WERI-Rb-1 (cell line): ENCODE results near the gene CAPN14.

Experiments
- DNase-seq: peaks from one replicate; pipeline ENCODE4 v3.0.0-alpha.2; 2020
- H3K27ac ChIP-seq: fragments of 250-450 bp; sonication (Bioruptor Pico); 2 replicates; pipeline ENCODE4 v1.5.1; 2020; ENCODE audit warnings: mild to moderate bottlenecking, moderate library complexity
- H3K27me3 ChIP-seq: fragments of 250-450 bp; sonication (Bioruptor Pico); 2 replicates; pipeline ENCODE4 v1.5.1; 2021; ENCODE audit warnings: mild to moderate bottlenecking, low read depth, moderate library complexity; ENCODE audit not compliant: insufficient read depth, severe bottlenecking
- H3K36me3 ChIP-seq: fragments of 250-450 bp; sonication (Bioruptor Pico); 2 replicates; pipeline ENCODE4 v1.5.1; 2020; ENCODE audit warnings: mild to moderate bottlenecking, moderate library complexity
- H3K4me3 ChIP-seq: 2 replicates; pipeline ENCODE4 v1.5.1; 2011; ENCODE audit warnings: low read depth, mild to moderate bottlenecking, control low read depth, low read length
- H3K9me3 ChIP-seq: fragments of 250-450 bp; sonication (Bioruptor Pico); 2 replicates; pipeline ENCODE4 v1.5.1; 2021; ENCODE audit warnings: mild to moderate bottlenecking, moderate library complexity; ENCODE audit not compliant: severe bottlenecking
- TF ChIP-seq, protein P1 (sequence below): IDR thresholded peaks from 2 replicates; pipeline ENCODE4 v1.5.1; 2011; ENCODE audit warnings: low read depth, mild to moderate bottlenecking, control low read depth, inconsistent platforms, low read length

Gene CAPN14

DNA sequence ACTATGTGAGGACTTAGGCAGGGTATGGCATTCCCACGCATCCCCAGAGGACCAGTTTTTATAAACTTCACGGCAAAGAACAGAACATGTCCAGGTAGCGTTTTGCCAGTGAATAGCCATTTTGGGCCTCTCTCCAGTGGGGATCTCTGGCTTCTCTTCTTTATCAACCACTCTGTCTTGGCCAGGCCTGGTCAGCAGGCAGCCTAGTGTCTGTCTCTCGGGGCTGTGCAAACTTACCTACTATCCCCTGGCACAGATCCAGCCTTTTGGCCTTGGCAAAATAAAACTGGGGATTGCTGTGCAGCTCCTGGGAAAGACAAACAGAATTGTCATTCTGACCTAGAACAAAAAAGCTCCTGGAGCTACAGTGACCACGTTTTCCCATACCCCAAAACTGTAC is 14.5 kb downstream of the CAPN14 start:
- no peak for DNase-seq
- Histone ChIP-seq H3K4me3 (no peak overlapping the region), H3K27ac (no peak overlapping the region), H3K36me3 (no peaks in the 10 kb centered on the region), H3K27me3 (no peaks in the 10 kb centered on the region), H3K9me3 (no peaks in the 10 kb centered on the region)
- TF ChIP-seq, protein P1, sequence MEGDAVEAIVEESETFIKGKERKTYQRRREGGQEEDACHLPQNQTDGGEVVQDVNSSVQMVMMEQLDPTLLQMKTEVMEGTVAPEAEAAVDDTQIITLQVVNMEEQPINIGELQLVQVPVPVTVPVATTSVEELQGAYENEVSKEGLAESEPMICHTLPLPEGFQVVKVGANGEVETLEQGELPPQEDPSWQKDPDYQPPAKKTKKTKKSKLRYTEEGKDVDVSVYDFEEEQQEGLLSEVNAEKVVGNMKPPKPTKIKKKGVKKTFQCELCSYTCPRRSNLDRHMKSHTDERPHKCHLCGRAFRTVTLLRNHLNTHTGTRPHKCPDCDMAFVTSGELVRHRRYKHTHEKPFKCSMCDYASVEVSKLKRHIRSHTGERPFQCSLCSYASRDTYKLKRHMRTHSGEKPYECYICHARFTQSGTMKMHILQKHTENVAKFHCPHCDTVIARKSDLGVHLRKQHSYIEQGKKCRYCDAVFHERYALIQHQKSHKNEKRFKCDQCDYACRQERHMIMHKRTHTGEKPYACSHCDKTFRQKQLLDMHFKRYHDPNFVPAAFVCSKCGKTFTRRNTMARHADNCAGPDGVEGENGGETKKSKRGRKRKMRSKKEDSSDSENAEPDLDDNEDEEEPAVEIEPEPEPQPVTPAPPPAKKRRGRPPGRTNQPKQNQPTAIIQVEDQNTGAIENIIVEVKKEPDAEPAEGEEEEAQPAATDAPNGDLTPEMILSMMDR = no peak

DNA sequence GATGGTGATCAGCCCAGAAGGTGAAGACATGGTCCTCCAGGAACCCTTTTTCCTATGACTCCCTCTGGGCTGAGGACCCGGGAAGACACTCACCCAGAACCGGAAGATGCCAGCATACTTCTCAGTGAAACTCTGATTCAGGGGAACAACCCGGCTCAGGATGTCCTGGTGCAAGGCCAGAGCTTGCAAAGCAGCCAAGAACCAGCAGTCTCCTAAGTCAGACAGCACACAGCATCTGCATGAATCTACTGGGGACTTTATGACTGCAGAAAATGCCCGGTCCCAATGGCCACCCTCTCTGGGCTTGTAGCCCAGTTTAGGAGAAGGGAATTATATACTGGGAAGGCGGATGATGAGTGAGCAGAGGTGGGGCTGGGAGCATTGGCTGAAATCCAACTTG is 15.3 kb downstream of the CAPN14 start:
- H3K4me3 ChIP-seq = no peak overlapping the region
- no peaks in the 10 kb centered on the region for H3K27me3 ChIP-seq
- no peak for DNase-seq
- no peak overlapping the region for H3K27ac ChIP-seq
- H3K36me3 ChIP-seq = no peaks in the 10 kb centered on the region
- H3K9me3 ChIP-seq = no peaks in the 10 kb centered on the region
- TF ChIP-seq, protein P1 = no peak

DNA sequence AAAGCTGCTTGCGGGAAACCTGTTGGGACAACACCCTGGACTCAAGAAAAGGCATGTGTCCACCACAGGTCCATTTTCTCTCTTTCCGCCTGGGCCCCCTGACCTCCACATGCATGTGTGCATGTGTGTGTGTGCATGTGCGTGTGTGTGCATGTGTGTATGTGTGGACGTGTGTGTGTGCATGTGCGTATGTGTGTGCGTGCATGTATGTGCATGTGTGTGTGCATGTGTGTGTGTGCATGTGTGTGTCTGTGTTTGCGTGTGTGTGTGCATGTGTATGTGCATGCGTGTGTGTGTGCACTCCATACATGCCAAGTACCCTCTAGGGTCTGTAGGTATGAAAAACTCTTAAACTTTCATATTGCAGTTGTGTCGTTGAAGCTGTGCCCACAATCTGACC is 16.3 kb downstream of the CAPN14 start:
- TF ChIP-seq, protein P1 = no peak
- no peaks in the 10 kb centered on the region for H3K36me3 ChIP-seq
- no peak for DNase-seq
- H3K27ac ChIP-seq = no peak overlapping the region
- no peaks in the 10 kb centered on the region for H3K9me3 ChIP-seq
- H3K4me3 ChIP-seq = no peak overlapping the region
- no peaks in the 10 kb centered on the region for H3K27me3 ChIP-seq

DNA sequence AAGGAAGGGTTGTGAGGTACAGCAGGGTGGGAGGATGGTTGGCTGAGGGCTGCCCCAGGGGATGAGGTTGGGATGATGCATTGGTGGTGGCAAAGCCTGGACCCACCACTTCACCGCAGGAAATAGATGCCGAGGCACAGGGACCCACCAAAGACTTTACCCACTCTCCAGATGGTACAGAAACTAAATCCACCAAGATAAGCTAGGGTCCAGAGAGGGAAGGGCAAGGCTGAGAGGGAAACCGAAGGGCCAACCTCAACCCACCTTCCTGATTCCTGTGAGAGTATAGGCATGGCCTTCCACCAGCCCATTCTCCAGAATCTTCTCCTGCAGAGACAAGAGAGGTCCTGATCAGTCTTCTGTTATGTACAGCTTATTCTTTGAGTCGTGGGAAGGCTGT is 18.1 kb downstream of the CAPN14 start:
- no peaks in the 10 kb centered on the region for H3K36me3 ChIP-seq
- H3K9me3 ChIP-seq = no peaks in the 10 kb centered on the region
- TF ChIP-seq, protein P1 = no peak
- no peak for DNase-seq
- H3K4me3 ChIP-seq = no peak overlapping the region
- no peaks in the 10 kb centered on the region for H3K27me3 ChIP-seq
- no peak overlapping the region for H3K27ac ChIP-seq

DNA sequence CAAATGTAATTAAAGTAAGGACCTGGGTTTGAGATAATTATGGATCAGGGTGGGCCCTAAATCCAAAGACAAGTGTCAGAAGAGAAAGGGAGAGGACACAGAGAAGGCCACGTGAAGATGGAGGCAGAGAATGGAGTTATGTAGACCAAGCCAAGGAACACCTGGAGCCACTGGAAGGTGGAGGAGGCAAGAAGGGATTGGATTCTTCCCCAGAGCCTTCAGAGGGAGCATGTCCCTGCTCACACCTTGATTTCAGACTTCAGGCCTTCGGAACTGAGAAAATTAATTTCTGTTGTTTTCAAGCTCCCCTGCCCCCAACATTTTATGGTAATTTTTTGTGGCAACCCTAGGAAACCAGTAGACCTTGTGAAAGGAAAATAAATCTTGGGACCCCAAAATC is 19.6 kb downstream of the CAPN14 start:
- Histone ChIP-seq H3K4me3 (no peak overlapping the region), H3K36me3 (no peaks in the 10 kb centered on the region), H3K27ac (no peak overlapping the region), H3K27me3 (no peaks in the 10 kb centered on the region), H3K9me3 (no peaks in the 10 kb centered on the region)
- TF ChIP-seq, protein P1 = no peak
- DNase-seq = no peak

DNA sequence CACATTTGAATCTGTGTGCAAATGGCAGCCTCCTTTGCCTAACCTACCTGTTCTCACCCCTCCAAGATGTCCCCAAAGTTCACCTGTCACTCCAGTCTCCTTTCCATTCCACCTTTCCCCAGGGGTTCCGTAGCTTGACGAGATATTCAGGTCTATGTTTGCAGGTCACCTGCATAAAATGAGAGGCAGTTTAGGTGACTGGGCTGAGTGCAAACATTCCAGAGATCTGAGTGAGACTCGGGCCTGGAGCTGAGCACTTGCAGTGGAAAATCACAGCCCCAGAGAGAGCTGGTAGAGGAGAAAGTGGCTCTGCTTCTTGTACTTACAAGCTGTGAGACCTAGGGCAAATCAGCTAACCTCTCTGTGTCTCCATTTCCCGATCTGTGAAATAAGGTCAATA is 20.1 kb downstream of the CAPN14 start:
- Histone ChIP-seq H3K27me3 (no peaks in the 10 kb centered on the region), H3K9me3 (no peaks in the 10 kb centered on the region), H3K36me3 (no peaks in the 10 kb centered on the region), H3K4me3 (no peak overlapping the region), H3K27ac (no peak overlapping the region)
- TF ChIP-seq, protein P1 = no peak
- no peak for DNase-seq
